HG02938 (cell line): ENCODE data around the gene EFCAB10.

Experiments used
- ATAC-seq: cut with Tn5 transposase; IDR thresholded peaks from one replicate; pipeline ENCODE4 v1.9.1; 2021; ENCODE audit warnings: mild to moderate bottlenecking, moderate library complexity; ENCODE audit not compliant: unreplicated experiment

The EFCAB10 gene, protein sequence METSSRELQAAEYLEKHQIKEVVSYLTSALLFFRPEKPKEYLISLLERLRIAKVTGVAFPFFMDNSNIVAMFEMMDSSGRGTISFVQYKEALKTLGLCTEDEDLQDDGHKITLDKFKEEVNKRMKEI

GRCh38 chr7:105581066-105581811 lies at the start of gene EFCAB10:
EFCAB10 (minus strand) TSS chr7:105581493; CDS start chr7:105581463, 30 bp downstream.
- ATAC-seq, result peak; percentile 94

DNA sequence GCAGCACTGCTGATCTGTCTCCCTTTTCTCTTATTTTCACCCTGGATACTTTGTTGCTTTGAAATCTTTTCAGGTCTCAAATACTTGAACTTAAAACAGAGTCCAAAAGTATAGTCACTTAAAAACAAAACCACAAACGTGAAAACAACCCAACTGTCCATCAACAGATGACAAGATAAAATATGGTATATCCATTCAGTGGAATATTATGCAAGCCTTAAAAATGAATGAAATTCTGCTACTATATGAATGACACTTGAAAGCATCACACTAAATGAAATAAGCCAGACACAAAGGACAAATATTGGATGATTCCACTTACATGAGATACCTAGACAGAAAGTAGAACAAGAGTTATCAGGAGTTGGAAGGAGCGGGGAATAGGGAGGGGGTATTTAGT lies 44.7 kb upstream of the EFCAB10 start:
- no peak for ATAC-seq

DNA sequence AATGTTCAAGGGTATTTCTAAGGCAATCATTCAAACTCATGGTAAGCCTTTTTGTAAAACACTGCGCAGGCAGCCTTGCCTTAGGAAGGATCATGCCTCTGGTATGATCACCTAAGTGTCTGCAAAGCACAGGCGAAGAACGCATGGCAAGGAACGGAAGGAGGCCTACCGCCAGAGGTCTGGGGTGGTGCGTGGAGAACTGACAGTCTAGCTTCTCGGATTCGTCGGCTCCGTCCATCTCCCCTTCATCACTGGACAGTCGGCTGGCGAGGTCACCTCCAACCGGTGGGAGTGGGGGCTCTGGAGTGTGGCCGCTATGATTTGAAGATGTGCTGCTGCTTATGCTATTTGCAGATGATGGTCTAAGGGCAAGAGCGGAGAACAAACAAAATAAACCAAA lies 42.6 kb upstream of the EFCAB10 start:
- no peak for ATAC-seq

- ATAC-seq, result no peak
These were observed 42.1 kb upstream of the EFCAB10 start for GRCh38 chr7:105623378-105623777.

- ATAC-seq, result no peak
These were observed 40.9 kb upstream of the EFCAB10 start for GRCh38 chr7:105622106-105622731.

DNA sequence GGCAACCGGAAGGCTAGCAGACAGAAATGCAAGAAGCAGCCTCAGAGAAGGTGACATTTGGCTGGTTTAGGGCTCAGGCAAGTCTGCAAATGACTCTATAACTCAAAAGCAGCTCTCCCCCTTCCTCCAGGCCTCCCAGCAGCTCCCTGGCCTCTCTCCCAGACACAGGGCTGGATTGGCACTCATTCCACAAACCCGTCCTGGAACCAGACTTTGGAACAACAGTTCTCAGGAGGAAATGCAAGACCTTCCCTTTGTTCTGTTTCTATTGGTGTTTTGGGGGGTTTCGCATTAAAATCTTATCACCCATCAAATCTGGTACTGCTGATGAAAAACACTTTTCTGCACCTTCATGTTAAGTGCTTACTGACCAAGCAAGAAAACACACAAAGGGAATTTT lies 40.3 kb upstream of the EFCAB10 start:
- ATAC-seq, result no peak

GRCh38 chr7:105621176-105621575 lies 39.9 kb upstream of the EFCAB10 start:
- no peak for ATAC-seq

- ATAC-seq, result no peak
These were observed 38.3 kb upstream of the EFCAB10 start for GRCh38 chr7:105619590-105619989.

GRCh38 chr7:105618016-105618296 lies 36.7 kb upstream of the EFCAB10 start:
- no peak for ATAC-seq

DNA sequence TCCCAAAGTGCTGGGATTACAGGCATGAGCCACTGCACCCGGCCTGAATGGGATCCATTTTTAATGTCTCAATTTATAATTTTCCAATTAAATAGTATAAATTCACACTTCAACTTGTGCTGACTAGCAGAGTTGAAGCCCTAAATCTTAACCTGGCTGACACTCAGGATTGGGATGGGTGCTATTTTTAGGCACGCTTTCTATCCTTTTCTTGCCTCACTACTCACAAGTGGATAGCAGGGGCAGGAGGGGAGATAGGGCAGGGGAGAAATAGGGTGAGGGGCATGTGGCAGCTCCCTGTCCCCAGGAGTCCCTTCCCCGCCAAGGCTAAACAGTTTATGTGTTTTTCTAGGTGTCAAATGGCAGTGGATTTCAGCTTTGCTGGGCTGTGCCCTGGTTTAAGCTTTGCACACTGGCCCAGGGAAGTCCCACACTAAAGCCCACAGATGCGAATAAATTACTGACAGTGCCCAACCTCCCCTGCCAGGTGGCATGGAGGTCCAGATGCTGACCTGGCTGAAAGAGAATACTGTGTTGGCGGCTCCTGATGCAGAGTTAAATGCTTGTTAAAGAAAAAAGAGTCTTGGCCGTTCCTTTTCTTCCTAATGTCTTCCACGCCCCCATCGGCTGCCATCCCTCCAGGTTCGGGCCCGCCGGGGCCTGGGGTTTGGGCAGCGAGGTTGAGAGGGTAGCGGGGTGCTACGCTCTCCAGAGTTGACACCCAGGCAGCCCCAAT lies 36.2 kb upstream of the EFCAB10 start:
- ATAC-seq, result no peak

DNA sequence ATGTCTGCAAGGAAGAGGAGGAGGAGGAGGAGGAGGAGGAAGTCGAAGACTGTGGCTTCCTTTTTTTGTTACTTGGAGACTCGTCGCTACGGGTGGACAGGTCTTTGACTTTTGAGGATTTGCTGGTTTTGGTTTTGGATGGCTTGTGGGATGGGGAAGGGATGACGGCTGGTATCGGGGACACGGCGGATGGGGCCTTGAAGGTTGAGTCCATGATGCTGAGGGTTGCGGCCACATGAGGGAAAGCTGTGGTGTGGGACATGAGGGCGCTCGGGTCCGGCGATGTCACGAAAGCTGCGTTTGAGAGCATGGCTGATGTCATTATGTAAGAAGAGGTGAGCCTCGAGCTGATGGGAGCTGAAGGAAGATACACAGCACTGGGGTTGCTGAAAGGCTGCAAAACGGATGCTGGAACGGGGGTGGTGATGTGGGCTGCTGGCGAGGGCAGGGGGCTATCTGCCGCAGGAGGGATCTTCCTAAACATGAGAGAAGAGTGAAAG lies 33.1 kb upstream of the EFCAB10 start:
- ATAC-seq, result no peak

DNA sequence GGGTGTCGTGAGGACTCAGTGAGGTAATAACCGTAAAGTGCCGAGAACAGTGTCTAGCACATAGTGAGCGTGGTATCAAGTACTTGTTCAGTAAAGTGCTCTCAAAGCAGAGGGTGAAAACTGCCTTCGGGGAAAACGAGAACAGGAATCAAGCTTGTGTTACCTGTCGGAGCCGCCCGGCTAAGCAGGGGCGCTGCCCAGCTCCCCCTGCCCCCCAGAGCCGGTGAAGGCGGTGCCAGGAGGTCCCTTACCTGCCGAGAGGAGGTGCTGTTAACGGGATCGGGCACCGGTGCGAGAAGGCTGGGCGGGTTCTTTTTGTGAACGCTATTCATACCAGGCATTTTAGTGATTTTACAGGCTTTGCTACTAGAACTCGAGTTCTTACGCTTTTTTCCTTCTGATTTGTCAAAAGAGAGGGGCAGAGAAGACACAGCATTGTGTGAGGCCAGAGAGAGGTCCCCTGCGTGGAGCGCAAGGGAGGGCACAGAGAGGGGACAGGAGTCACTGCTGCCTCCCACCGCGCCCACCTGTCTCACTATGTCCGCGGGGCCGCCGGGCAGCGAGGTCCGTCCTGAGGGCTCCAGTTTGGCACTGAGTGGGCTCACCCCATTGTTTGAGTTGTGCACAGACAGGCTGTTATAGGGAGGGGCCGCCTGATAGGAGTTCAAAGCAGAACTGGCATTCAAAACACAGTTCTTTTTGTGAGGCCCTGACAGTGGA lies 32.5 kb upstream of the EFCAB10 start:
- no peak for ATAC-seq

DNA sequence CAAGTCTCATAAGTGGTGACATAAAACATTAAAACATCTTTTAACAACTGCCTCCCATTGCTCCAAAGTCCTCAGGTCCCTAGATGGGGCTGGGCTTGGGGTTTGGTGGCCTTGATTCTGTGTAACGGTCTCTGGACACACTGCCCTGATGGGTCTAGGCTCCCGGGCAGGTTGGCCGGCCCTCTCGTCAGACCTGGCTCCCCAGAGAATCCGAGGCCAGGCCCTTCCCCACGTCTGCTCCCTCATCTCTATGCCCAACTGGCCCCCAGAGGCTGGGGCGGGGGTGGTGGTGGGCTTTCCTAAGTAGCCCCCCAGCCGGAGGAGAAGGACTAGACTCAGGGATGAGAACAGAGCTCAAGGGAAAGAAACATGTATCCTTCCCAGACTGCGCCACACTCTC lies 31.5 kb upstream of the EFCAB10 start:
- ATAC-seq, result no peak

DNA sequence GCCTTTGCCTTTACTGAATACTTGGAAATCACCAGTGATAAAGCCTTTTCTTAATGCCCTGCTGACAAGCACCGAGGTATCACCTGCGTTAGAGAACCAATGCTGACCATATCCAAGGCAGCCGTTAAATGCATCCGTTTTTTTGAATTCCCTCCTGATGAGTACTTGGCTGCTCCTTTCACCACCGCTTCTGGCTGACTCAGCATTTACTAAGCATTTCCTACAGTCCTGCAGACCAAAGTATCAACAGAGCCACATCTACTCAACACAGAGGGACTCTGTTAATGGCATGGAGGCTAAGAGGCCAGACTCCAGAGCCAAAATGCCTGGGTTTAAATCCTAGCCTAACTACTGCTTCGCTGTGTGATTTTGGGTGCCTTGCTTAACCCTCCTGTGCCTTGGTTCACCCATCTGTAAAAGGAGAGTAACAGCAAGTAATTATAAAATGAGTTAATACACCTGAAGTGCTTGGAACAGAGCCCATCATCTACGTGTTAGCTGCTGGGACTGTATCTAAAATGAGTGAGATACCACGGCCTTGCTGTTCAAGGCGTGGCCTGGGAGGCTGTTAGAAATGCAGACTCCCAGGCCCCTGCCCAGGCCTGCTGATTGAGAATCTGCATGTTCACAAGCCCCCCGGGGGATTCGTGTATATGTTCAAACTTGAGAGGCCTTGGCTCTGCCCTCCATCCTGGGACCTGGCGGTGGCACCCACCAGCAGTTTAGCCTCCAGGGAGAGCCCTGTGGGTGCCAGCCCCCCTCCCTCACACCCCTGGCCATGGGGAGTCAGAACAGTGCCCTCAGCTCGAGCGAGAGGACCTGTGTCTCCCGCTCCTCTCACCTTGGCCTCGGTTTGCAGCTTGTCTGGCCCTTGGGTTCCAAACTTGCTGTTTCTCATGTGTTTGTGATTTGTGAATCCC lies 30.8 kb upstream of the EFCAB10 start:
- no peak for ATAC-seq

DNA sequence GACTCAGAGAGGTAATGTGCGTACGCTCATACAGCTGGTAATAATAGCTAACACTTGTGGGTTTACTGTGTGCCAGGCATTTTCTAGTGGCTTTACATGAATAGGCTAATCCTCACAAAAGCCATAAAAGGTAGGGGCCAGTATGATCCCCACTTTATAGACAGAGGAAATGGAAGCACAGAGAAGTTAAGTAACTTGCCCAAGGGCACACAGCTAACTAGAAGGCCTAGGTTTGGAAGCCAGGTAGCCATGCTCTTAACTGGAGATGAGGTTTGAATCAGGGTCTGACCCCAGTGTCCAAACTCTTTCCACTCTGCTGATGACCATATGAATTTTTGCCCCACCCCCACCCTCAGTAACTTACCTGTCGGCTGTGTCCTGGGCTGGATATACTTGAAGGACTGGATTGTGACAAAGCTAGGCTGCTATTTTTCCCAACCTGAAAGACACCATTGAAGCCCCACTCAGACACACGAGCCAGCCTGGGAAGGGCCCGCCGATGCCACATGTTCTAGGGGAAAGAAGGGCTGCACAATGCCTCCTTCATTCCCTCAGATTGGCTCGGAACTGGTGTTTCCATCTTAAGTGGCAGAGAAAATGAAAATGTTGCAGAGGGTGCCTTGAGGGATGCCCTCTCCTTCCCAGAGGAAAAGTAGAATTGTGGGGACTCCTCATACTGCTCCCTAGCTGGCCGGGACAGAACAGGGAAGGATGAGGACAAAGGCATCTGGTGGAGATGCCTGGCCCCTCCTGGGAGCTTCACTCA lies 29.1 kb upstream of the EFCAB10 start:
- ATAC-seq, result no peak

GRCh38 chr7:105602325-105603305 lies 21.3 kb upstream of the EFCAB10 start:
- no peak for ATAC-seq

DNA sequence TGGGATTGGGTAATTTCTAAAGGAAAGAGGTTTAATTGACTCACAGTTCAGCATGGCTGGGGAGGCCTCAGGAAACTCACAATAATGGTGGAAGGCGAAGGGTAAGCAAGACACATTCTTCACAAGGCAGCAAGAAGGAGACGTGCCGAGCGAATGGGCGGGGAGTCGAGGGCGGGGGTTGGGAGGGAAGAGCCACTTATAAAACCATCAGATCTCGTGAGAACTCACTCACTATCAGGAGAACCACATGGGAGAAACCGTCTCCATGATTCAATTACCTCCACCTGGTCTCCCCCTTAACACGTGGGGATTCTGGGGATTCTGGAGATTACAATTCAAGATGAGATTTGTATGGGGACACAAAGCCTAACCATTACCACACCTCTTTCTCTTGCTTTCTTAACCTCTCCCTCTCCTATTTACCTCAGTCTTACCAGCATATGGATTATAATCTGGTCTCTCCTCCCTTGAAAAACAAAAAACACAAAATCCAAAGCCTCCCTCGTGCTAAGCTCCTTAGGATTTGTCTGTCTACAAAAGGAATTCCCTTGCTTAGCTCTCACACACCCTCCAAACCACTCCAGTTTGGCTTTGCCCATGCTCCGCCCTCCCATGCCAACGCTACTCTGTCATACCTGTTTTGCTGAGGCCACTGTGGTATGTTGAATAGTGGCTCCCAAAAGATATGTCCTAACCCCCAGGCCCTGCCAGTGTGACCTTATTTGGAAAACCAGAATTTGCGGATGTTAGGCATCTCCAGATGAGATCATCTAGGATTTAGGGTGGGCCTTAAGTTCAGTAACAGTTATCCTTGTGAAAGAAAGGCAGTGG lies 19.6 kb upstream of the EFCAB10 start:
- ATAC-seq, result no peak
